A549 (cell line): Measurements from ENCODE around the gene IFIT1.

Experiments
- CTCF ChIP-seq: fragments of >200 bp; sonication (Bioruptor Twin); formaldehyde crosslinking; IDR thresholded peaks from 3 replicates; pipeline ENCODE4 v1.5.1; 2016
- E2F6 ChIP-seq: IDR thresholded peaks from 2 replicates; pipeline ENCODE4 v1.6.1; 2012; ENCODE audit warnings: low read depth, borderline replicate concordance
- KDM1A ChIP-seq: fragments of 200-600 bp; sonication (generic); IDR thresholded peaks from 2 replicates; pipeline ENCODE4 v1.6.1; 2016; ENCODE audit warnings: low read depth, mild to moderate bottlenecking
- MAX ChIP-seq: IDR thresholded peaks from 2 replicates; pipeline ENCODE4 v1.6.1; 2012
- POLR2A ChIP-seq: IDR thresholded peaks from 2 replicates; pipeline ENCODE4 v1.6.1; 2012; ENCODE audit warnings: mild to moderate bottlenecking, low read length
- REST ChIP-seq: fragments of 200-600 bp; sonication (generic); IDR thresholded peaks from 2 replicates; pipeline ENCODE4 v1.6.1; 2016; ENCODE audit warnings: antibody characterized with exemption, mild to moderate bottlenecking, moderate library complexity
- SMC3 ChIP-seq: fragments of >200 bp; sonication (Bioruptor Twin); formaldehyde crosslinking; IDR thresholded peaks from 3 replicates; pipeline ENCODE4 v1.6.1; 2018; ENCODE audit warnings: inconsistent platforms
- TFCP2L1 ChIP-seq: fragments of 250-450 bp; sonication (Bioruptor Pico); IDR thresholded peaks from 2 replicates; pipeline ENCODE4 v1.5.0; 2021; ENCODE audit warnings: mild to moderate bottlenecking

- TF ChIP-seq POLR2A (no peak), SMC3 (no peak), KDM1A (no peak), CTCF (no peak), MAX (no peak), REST (no peak), TFCP2L1 (CRISPR knock-in tag) (no peak), E2F6 (no peak)
These were observed 43.4 kb upstream of the IFIT1 start for GRCh38 chr10:89348975-89349374.
